Mesenchymal stem cell (in vitro differentiated cells and primary cell): Measurements from ENCODE around the gene RYR1.
"Not testable (repeated sequence)": the region's sequence is repeated elsewhere in the genome, so short reads cannot be mapped to it uniquely, and the experiment has no call there.

Source experiments
- DNase-seq: peaks from one replicate; pipeline ENCODE4 v3.0.0-alpha.2; 2013
- H2AFZ ChIP-seq: one replicate; pipeline ENCODE4 v1.6.1; 2013; ENCODE audit warnings: low read depth, mild to moderate bottlenecking, control low read depth, inconsistent platforms, low read length, moderate library complexity
- H2AK5ac ChIP-seq: 2 replicates; pipeline ENCODE4 v1.6.1; 2013; ENCODE audit warnings: low read length, moderate library complexity, mild to moderate bottlenecking, inconsistent platforms; ENCODE audit not compliant: severe bottlenecking
- H2BK120ac ChIP-seq: one replicate; pipeline ENCODE4 v1.6.1; 2013; ENCODE audit warnings: low read depth, mild to moderate bottlenecking, inconsistent platforms, low read length, moderate library complexity
- H2BK12ac ChIP-seq, 2 experiments: one replicate each; pipeline ENCODE4 v1.6.1; 2013; ENCODE audit warnings: inconsistent platforms in 2 of 2, low read length in 2 of 2, mild to moderate bottlenecking in 2 of 2, moderate library complexity in 2 of 2, control low read depth in 1 of 2
- H2BK15ac ChIP-seq: one replicate; pipeline ENCODE4 v1.6.1; 2013; ENCODE audit warnings: mild to moderate bottlenecking, low read depth, inconsistent platforms; ENCODE audit not compliant: poor library complexity, severe bottlenecking
- H2BK5ac ChIP-seq: 2 replicates; pipeline ENCODE4 v1.6.1; 2013; ENCODE audit warnings: low read depth, mild to moderate bottlenecking, low read length, control low read depth, inconsistent platforms; ENCODE audit not compliant: poor library complexity, severe bottlenecking
- H3K14ac ChIP-seq, 2 experiments: one replicate each; pipeline ENCODE4 v1.6.1; 2013; ENCODE audit warnings: inconsistent platforms in 2 of 2, low read length in 2 of 2, control low read depth in 1 of 2, mild to moderate bottlenecking in 1 of 2, moderate library complexity in 1 of 2
- H3K18ac ChIP-seq, 2 experiments: one replicate each; pipeline ENCODE4 v1.6.1; 2013; ENCODE audit warnings: inconsistent platforms in 2 of 2, low read length in 2 of 2, control low read depth in 1 of 2, low read depth in 1 of 2, mild to moderate bottlenecking in 1 of 2
- H3K23ac ChIP-seq, 2 experiments: one replicate each; pipeline ENCODE4 v1.6.1; 2013; ENCODE audit warnings: inconsistent platforms in 2 of 2, low read length in 2 of 2, mild to moderate bottlenecking in 2 of 2, moderate library complexity in 2 of 2, control low read depth in 1 of 2
- H3K27ac ChIP-seq: 2 replicates; pipeline ENCODE4 v1.5.1; 2013; ENCODE audit warnings: mild to moderate bottlenecking, moderate library complexity, low read length, control low read depth, inconsistent platforms; ENCODE audit not compliant: poor library complexity, severe bottlenecking
- H3K27me3 ChIP-seq, 2 experiments: 2 replicates each; pipeline versions ENCODE4 v1.6.1 to v1.7.0; 2013; ENCODE audit warnings: low read length in 2 of 2, mild to moderate bottlenecking in 2 of 2, moderate library complexity in 2 of 2, control low read depth in 1 of 2, inconsistent platforms in 1 of 2; ENCODE audit not compliant: control insufficient read depth in 1 of 2, insufficient read depth in 1 of 2
- H3K36me3 ChIP-seq, 2 experiments: 2 replicates each; pipeline versions ENCODE4 v1.6.1 to v1.7.0; 2013; ENCODE audit warnings: low read length in 2 of 2, control low read depth in 1 of 2, inconsistent platforms in 1 of 2, low read depth in 1 of 2, mild to moderate bottlenecking in 1 of 2; ENCODE audit not compliant: insufficient read depth in 2 of 2, control insufficient read depth in 1 of 2
- H3K4ac ChIP-seq, 2 experiments: one replicate each; pipeline ENCODE4 v1.6.1; 2013; ENCODE audit warnings: inconsistent platforms in 2 of 2, low read length in 2 of 2, mild to moderate bottlenecking in 2 of 2, moderate library complexity in 2 of 2, control low read depth in 1 of 2, low read depth in 1 of 2
- H3K4me1 ChIP-seq: 2 replicates; pipeline ENCODE4 v1.6.1; 2013; ENCODE audit warnings: low read depth, low read length, control low read depth; ENCODE audit not compliant: control insufficient read depth, insufficient read depth
- H3K4me2 ChIP-seq: 2 replicates; pipeline ENCODE4 v1.6.1; 2013; ENCODE audit warnings: low read length, mild to moderate bottlenecking, inconsistent platforms; ENCODE audit not compliant: poor library complexity, severe bottlenecking
- H3K4me3 ChIP-seq, 2 experiments: 2 replicates each; pipeline versions ENCODE4 v1.5.1 to v1.7.0; 2013; ENCODE audit warnings: low read length in 2 of 2, mild to moderate bottlenecking in 2 of 2, control low read depth in 1 of 2, low read depth in 1 of 2; ENCODE audit not compliant: insufficient read depth in 1 of 2
- H3K79me1 ChIP-seq: replicated peaks from 2 replicates; pipeline ENCODE4 v1.6.1; 2013; ENCODE audit warnings: mild to moderate bottlenecking, control low read depth, low read length, inconsistent platforms; ENCODE audit not compliant: poor library complexity, severe bottlenecking
- H3K9ac ChIP-seq: 2 replicates; pipeline ENCODE4 v1.7.0; 2013; ENCODE audit warnings: mild to moderate bottlenecking, low read length, moderate library complexity
- H3K9me3 ChIP-seq: 2 replicates; pipeline ENCODE4 v1.7.0; 2013; ENCODE audit warnings: mild to moderate bottlenecking, low read length; ENCODE audit not compliant: control insufficient read depth
- H4K8ac ChIP-seq: one replicate; pipeline ENCODE4 v1.6.1; 2013; ENCODE audit warnings: inconsistent platforms, mild to moderate bottlenecking, low read length, moderate library complexity
- H4K91ac ChIP-seq: one replicate; pipeline ENCODE4 v1.6.1; 2013; ENCODE audit warnings: mild to moderate bottlenecking, low read length, inconsistent platforms
- WGBS: methylation state at CpG from one replicate; pipeline ENCODE4 v1.1.7; 2013; ENCODE audit warnings: mixed read lengths; 5-methylcytosine and 5-hydroxymethylcytosine counted together

Gene RYR1

GRCh38 chr19:38511074-38511708 is 77.7 kb downstream of the RYR1 start:
- no peak overlapping the region for H2BK15ac ChIP-seq
- no peak overlapping the region for H4K8ac ChIP-seq
- H2BK120ac ChIP-seq, result no peak overlapping the region
- H2AFZ ChIP-seq, result no peak overlapping the region
- H2BK12ac ChIP-seq, result no peak overlapping the region
- H2AK5ac ChIP-seq, result no peak overlapping the region
- peaks cover 4% of the 10 kb centered on the region for H3K4me1 ChIP-seq
- no peak overlapping the region for H3K4me2 ChIP-seq
- H3K79me1 ChIP-seq, result no peaks in the 10 kb centered on the region
- peak overlapping the region in 1 of 2 experiments; percentile 39 for H3K14ac ChIP-seq
- no peak overlapping the region for H3K9ac ChIP-seq
- H3K4me3 ChIP-seq, result no peak overlapping the region
- no peak overlapping the region for H3K23ac ChIP-seq
- no peaks in the 10 kb centered on the region for H3K36me3 ChIP-seq
- no peak overlapping the region for H2BK5ac ChIP-seq
- no peak overlapping the region for H4K91ac ChIP-seq
- no peak overlapping the region for H3K18ac ChIP-seq
- H3K27me3 ChIP-seq, result peaks cover 13 to 43% of the 10 kb centered on the region in 2 experiments
- DNase-seq, result no peak
- 79% methylated on average over 10 of the region's 10 CpGs for WGBS
- H3K4ac ChIP-seq, result no peak overlapping the region
- no peak overlapping the region for H3K27ac ChIP-seq
- H3K9me3 ChIP-seq, result no peaks in the 10 kb centered on the region

GRCh38 chr19:38512277-38512676 is 78.8 kb downstream of the RYR1 start:
- no peak overlapping the region for H4K91ac ChIP-seq
- H3K4me3 ChIP-seq, result no peak overlapping the region
- no peak for DNase-seq
- H3K4me1 ChIP-seq, result peaks cover 4% of the 10 kb centered on the region
- H3K14ac ChIP-seq, result peak overlapping the region in 1 of 2 experiments; percentile 1
- no peak overlapping the region for H3K23ac ChIP-seq
- H3K18ac ChIP-seq, result no peak overlapping the region
- no peak overlapping the region for H2AK5ac ChIP-seq
- H2BK12ac ChIP-seq, result no peak overlapping the region
- no peak overlapping the region for H3K9ac ChIP-seq
- no peak overlapping the region for H3K4me2 ChIP-seq
- no peak overlapping the region for H3K27ac ChIP-seq
- no peak overlapping the region for H3K4ac ChIP-seq
- no peak overlapping the region for H2AFZ ChIP-seq
- WGBS, result 95% methylated on average over 18 of the region's 19 CpGs
- H3K27me3 ChIP-seq, result peaks cover 19 to 49% of the 10 kb centered on the region in 2 experiments
- H2BK15ac ChIP-seq, result no peak overlapping the region
- no peak overlapping the region for H4K8ac ChIP-seq
- H3K79me1 ChIP-seq, result no peaks in the 10 kb centered on the region
- no peak overlapping the region for H2BK120ac ChIP-seq
- H3K9me3 ChIP-seq, result no peaks in the 10 kb centered on the region
- H2BK5ac ChIP-seq, result no peak overlapping the region
- no peaks in the 10 kb centered on the region for H3K36me3 ChIP-seq

GRCh38 chr19:38513156-38513555 is 79.7 kb downstream of the RYR1 start:
- H4K8ac ChIP-seq, result not testable (repeated sequence)

GRCh38 chr19:38513762-38514167 is 80.3 kb downstream of the RYR1 start:
- peaks cover 4% of the 10 kb centered on the region for H3K4me1 ChIP-seq

More at GRCh38 chr19:38513156-38513555, 79.7 kb downstream of the RYR1 start:
- H3K4ac ChIP-seq, H3K36me3 ChIP-seq, H3K4me2 ChIP-seq, H3K4me3 ChIP-seq, H2BK5ac ChIP-seq, H4K91ac ChIP-seq, H2BK120ac ChIP-seq, H3K14ac ChIP-seq, H3K4me1 ChIP-seq, H3K18ac ChIP-seq, H3K79me1 ChIP-seq, H2AK5ac ChIP-seq, H2BK12ac ChIP-seq, H3K9me3 ChIP-seq, H2BK15ac ChIP-seq, H3K23ac ChIP-seq, H2AFZ ChIP-seq, H3K9ac ChIP-seq, DNase-seq, H3K27ac ChIP-seq: not testable (repeated sequence)
- H3K27me3 ChIP-seq, result peaks cover 19 to 49% of the 10 kb centered on the region in 2 experiments
- WGBS, result 96% methylated on average over 6 of the region's 6 CpGs

More at GRCh38 chr19:38513762-38514167, 80.3 kb downstream of the RYR1 start:
- no peaks in the 10 kb centered on the region for H3K79me1 ChIP-seq
- H3K4me2 ChIP-seq, result no peak overlapping the region
- WGBS, result 85% methylated on average over 3 of the region's 3 CpGs
- no peak overlapping the region for H3K9ac ChIP-seq
- H3K18ac ChIP-seq, result no peak overlapping the region
- H2BK5ac ChIP-seq, result no peak overlapping the region
- H2BK120ac ChIP-seq, result no peak overlapping the region
- H3K4me3 ChIP-seq, result no peak overlapping the region
- no peak overlapping the region for H4K8ac ChIP-seq
- H3K23ac ChIP-seq, result no peak overlapping the region
- DNase-seq, result no peak
- H3K27me3 ChIP-seq, result peaks cover 19 to 49% of the 10 kb centered on the region in 2 experiments
- H2BK15ac ChIP-seq, result no peak overlapping the region
- H2AFZ ChIP-seq, result no peak overlapping the region
- H3K36me3 ChIP-seq, result no peaks in the 10 kb centered on the region
- no peak overlapping the region for H3K14ac ChIP-seq
- no peak overlapping the region for H3K27ac ChIP-seq
- no peak overlapping the region for H4K91ac ChIP-seq
- H3K4ac ChIP-seq, result no peak overlapping the region
- H3K9me3 ChIP-seq, result no peaks in the 10 kb centered on the region
- no peak overlapping the region for H2AK5ac ChIP-seq
- H2BK12ac ChIP-seq, result no peak overlapping the region
